GM12874 (cell line): ENCODE data around the gene CYP3A7.

Source experiments
- TF ChIP-seq, protein P1 (sequence below): IDR thresholded peaks from 2 replicates; pipeline ENCODE4 v1.5.1; 2011; ENCODE audit warnings: low read depth, mild to moderate bottlenecking, control low read depth, low read length, moderate library complexity; ENCODE audit not compliant: insufficient read depth

The CYP3A7 gene

DNA sequence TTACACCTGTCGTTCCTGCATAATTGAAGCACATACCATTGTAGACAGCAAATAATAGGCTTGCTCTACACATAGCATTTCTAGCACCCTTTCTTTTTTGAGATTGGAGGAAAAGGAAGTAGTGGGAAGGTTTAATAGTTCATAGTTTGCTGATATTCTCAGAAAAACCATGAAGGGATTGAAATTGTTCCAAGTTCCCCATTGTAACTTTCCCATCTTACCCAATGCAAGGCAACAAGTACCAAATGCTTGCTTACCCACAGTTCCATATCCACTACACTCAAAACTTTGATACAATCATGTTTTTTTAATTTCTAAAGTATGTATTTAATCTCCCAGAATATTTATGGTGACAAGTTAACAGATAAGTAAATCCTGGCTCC, 69.0 kb downstream of the CYP3A7 start:
- TF ChIP-seq, protein P1, sequence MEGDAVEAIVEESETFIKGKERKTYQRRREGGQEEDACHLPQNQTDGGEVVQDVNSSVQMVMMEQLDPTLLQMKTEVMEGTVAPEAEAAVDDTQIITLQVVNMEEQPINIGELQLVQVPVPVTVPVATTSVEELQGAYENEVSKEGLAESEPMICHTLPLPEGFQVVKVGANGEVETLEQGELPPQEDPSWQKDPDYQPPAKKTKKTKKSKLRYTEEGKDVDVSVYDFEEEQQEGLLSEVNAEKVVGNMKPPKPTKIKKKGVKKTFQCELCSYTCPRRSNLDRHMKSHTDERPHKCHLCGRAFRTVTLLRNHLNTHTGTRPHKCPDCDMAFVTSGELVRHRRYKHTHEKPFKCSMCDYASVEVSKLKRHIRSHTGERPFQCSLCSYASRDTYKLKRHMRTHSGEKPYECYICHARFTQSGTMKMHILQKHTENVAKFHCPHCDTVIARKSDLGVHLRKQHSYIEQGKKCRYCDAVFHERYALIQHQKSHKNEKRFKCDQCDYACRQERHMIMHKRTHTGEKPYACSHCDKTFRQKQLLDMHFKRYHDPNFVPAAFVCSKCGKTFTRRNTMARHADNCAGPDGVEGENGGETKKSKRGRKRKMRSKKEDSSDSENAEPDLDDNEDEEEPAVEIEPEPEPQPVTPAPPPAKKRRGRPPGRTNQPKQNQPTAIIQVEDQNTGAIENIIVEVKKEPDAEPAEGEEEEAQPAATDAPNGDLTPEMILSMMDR = no peak

DNA sequence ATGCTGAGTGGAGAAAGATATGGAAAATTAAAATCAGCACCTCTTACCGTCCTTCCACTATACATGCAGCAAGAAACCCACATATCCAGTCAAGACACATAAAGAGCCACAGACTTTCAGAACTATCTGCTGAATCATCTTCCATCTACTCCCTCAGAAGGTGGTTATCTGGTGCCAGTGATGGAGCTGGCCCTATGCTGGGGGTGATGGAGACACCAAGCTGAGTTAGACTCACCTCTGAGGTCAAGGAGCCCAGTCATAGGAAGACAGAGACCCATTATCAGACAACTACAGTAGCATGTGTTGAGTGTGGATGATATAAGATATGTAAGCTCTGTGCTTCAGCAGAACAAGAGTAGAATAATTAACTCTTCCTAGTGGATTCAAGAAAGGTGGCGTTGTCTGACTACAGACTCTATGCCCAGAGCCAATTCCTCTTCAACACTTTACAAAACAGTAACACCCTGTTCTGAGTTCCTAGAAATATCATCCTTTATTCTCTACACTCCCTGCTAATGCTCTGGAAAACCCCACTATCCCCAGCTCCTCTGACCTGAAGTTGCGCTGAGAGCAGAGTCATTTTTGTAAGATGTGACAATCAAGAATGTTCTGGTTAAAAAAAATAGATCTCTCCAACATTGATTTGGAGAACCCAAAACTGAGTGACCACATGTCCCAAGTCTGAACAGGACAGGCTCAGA, 69.5 kb downstream of the CYP3A7 start:
- TF ChIP-seq, protein P1 = no peak
